ENCODE data around the gene PUS1. TPM values are rescaled to one million over a fixed set of nuclear protein-coding genes. Genes with fewer than 3 reads are reported as not detected.

The PUS1 gene
- total and polyA plus RNA-seq, 2 donors (not counting 1 experiment from before 2014, with no cell fraction given), result 50.1 to 99.5 TPM

- CTCF ChIA-PET, result no interaction called here
- POLR2A ChIA-PET, result no interaction called here
- no peaks in the 10 kb centered on the region for H3K27me3 Mint-ChIP-seq
Measured at GRCh38 chr12:131987552-131987951, 58.5 kb downstream of the PUS1 start.

More at GRCh38 chr12:131987552-131987951, 58.5 kb downstream of the PUS1 start:
- no peak overlapping the region for H3K27ac ChIP-seq (ENCODE audit: low read length in 2 of 2)
- H3K4me3 Mint-ChIP-seq, result no peak overlapping the region
- no peaks in the 10 kb centered on the region for H3K4me1 Mint-ChIP-seq
- no peaks in the 10 kb centered on the region for H3K27me3 ChIP-seq (replicated peaks in 1 of 4; ENCODE audit: control extremely low read depth in 1 of 4, control insufficient read depth in 3 of 4, insufficient read depth in 4 of 4, low read length in 3 of 4)
- H3K9me3 ChIP-seq (ENCODE audit: control extremely low read depth in 1 of 3, control insufficient read depth in 2 of 3, insufficient read depth in 1 of 3, low read length in 2 of 3), result no peaks in the 10 kb centered on the region
- peaks cover 5% of the 10 kb centered on the region for H4K20me1 ChIP-seq (ENCODE audit: control insufficient read depth, insufficient read depth, low read length, poor library complexity, severe bottlenecking)
- no peaks in the 10 kb centered on the region for H3K4me1 ChIP-seq (ENCODE audit: control insufficient read depth in 2 of 2, insufficient read depth in 2 of 2, low read length in 2 of 2)
- ATAC-seq (ENCODE audit: low read depth) (no peak), DNase-seq (no peak)
- no peaks in the 10 kb centered on the region for H3K9me3 Mint-ChIP-seq (ENCODE audit: insufficient read depth)
- no peak overlapping the region for H3K9ac ChIP-seq (ENCODE audit: low read length)
- H3K79me2 ChIP-seq (ENCODE audit: control insufficient read depth, insufficient read depth, low read length), result no peaks in the 10 kb centered on the region
- H3K4me3 ChIP-seq (ENCODE audit: control extremely low read depth in 1 of 5, extremely low read depth in 1 of 5, insufficient read depth in 1 of 5, low read depth in 2 of 5, low read length in 4 of 5), result no peak overlapping the region
- H2AFZ ChIP-seq (ENCODE audit: insufficient read depth, low read depth, low read length, poor library complexity, severe bottlenecking), result no peak overlapping the region
- TF ChIP-seq EZH2 (IDR thresholded peaks at IDR 0.05; ENCODE audit: borderline replicate concordance, insufficient read depth, low read depth, low read length, poor library complexity, severe bottlenecking) (no peak), CTCF (IDR thresholded peaks at IDR 0.05) (no peak)
- H3K27ac Mint-ChIP-seq, result no peak overlapping the region
- intact Hi-C loops (cut with micrococcal nuclease), result no loop called here
- H3K4me2 ChIP-seq (replicated peaks; ENCODE audit: low read depth, low read length, poor library complexity, severe bottlenecking), result no peak overlapping the region
- 90% methylated on average over 5 of the region's 8 CpGs for WGBS (ENCODE audit: insufficient coverage)
- peaks cover 2 to 84% of the 10 kb centered on the region in 2 experiments for H3K36me3 ChIP-seq (replicated peaks in 1 of 2; ENCODE audit: control extremely low read depth in 1 of 2, control insufficient read depth in 1 of 2, extremely low read depth in 1 of 2, insufficient read depth in 2 of 2, low read length in 1 of 2)
